Measurements from ENCODE around the gene SVIL.
"Not testable (repeated sequence)": the region's sequence is repeated elsewhere in the genome, so short reads cannot be mapped to it uniquely, and the experiment has no call there.

SVIL gene

DNA sequence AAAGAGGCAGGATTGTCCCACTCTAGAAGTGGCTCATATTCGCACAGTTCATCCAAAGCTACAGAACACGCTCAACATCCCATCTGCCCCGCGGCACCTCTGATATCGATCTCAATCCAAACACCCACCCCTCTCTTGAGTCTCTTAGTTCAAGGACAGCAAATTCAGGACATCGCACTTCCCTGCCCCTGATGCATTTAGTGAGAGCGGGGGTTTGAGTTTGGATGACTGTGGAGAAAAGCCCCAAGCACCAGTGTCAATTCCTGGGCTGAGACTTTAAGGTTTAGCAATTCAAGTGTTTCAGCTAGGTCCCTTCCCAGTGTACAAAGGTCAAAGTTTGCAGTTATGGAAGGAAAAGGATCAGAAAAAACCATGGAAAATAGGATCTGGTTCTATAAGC is 179.7 kb downstream of the SVIL start:
- no peak for DNase-seq (ENCODE audit: low read depth in 2 of 2)

DNA sequence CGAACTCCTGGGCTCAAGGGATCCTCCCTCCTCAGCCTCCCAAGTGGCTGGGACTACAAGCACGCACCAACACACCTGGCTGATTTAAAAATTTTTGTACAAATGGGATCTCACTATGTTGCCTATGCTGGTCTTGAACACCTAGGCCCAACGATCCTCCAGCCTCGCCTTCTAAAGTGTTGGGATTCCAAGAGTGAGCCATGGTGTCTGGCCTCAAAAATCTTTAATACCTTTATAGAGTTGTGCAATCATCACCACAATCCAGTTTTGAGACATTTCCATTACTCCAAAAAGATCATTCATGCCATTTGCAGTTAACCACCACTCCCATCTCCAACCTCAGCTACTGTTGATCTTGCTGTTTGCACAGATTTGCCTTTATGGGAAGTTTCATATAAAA is 180.5 kb downstream of the SVIL start:
- DNase-seq (ENCODE audit: low read depth in 2 of 2): no peak

DNA sequence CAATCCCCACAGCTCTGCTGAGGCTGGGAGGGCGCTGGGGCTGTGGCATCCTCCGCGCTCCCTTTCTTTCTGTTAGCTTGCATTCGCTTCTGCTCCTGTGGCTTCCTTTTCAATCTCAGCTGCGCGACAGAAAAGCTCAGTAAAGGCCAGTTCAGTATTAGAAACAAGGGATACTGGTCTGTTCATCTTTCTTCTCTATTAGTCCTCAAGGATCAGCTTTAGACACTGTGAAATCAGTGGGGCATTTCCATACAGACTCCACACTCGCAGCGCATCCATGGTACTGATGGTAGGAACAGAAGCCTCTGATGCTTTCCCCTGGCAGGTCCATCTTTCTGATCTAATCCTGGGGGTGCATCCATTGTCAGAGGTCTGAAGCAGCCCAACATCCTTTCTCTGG is 182.2 kb downstream of the SVIL start:
- DNase-seq (ENCODE audit: low read depth in 2 of 2): no peak

DNA sequence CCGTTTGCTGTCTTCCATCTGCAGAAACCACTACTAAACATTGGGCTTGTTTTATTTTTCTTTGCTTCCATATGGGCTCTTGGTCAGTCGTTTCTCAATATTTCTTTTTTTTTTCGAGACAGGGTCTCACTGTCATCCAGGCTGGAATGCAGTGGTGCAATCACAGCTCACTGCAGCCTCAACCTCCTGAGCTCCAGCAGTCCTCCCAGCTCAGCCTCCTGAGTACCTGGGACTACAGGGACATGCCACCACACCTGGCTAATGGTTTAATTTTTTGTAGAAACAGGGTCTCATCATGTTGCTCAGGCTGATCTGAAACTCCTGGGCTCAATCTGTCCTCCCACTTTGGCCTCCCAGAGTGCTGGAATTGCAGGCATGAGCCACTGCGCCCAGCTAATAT is 182.8 kb downstream of the SVIL start:
- DNase-seq (ENCODE audit: low read depth in 2 of 2): no peak

DNA sequence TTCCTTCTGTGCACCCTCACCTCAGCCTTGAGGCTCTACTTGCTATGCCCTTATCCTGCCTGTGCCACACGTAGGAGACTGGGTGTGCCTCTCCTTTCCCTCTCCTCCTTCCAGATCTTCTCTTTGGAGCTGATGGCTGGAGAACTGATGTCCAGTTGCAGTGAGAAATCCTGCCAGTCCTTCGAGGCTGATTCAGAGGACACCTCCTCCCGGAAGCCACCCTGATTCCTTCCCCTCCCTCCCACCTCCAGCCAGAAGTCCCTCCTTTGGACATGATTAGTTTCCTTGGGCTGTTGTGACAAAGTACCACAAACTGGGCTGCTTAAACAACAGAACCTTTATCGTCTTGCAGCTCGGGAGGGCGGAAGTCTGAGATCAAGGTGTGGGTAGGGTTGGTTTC is 184.4 kb downstream of the SVIL start:
- no peak for DNase-seq (ENCODE audit: low read depth in 2 of 2)

DNA sequence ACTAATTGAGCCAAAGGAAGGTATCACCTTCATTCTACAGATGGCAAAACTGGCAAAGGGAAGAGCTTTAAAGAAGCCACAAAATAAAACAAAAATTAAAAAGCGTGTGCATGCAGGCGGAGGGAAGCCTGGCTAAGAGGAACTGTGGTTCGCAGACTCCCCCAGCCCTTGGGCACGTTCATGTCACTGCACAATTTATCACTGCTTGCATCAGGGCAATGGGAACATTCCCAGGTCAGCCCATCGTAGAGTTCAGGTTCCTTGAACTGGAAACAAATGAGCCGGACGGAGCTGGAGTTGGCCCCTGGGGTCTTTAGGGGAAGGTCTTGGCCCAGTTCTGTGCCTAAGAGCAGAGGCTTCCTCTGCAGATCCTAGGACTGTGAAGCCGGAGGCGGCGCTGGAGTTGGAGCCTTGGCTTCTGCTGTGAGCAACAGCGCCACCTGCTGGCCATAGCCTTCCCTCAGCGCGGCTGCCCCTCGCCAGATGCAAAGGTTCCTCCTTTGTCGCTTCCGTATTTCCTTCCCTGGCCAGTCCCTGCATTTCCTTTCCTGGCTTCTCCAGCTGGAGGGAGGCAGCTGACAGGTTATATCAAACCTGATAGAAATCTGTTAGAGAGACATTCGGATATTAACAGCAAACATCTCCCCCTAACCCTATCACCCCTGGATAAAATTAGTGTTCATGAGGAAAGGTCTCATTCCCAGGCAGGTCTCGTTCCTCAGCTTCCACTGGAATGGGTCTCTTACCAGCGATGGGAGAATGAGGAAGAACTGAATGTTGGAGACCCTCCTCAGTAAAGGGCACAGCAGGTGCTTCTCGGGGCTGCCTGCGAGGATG is 185.8 kb downstream of the SVIL start:
- peak; percentile 48 to 62 for DNase-seq (ENCODE audit: low read depth in 2 of 2)

DNA sequence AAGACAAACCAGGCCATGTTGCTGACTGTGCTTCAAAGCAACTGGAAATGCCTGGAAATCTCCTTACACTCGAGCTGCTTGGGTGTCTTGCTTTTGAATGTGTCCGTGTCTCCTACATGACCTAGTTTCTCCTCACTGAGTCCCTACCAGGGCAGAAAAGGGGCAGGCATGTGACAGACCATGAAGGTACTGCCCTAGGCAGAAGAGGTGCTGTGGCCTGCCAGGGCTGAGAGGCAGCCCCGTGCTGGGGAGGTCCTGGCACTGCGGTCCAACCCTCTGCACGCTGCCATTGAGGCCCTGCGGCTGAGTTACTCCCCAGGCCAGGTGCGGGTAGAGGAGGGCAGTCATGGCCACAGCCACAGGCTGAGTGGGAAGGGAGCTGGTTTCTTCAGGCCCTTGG is 186.6 kb downstream of the SVIL start:
- no peak for DNase-seq (ENCODE audit: low read depth in 2 of 2)

DNA sequence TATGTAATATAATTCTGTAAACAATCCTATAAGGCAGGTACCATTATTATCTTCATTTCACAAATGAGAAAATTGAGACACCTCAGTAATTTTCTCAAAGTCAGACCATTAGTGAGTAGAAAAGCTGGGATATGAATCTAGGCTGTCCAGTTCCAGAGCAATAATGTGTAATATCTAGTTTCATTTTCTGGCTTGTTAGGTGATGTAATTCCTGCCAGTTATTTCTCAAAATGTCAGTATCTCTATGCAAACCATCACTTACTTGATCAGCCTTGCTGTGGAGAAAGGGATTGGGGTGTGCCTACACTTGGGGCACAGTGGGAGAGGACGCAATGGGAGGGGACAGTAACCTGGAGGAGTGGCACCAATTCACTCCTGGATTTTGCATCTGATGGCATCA is 188.4 kb downstream of the SVIL start:
- no peak for DNase-seq (ENCODE audit: low read depth in 2 of 2)

DNA sequence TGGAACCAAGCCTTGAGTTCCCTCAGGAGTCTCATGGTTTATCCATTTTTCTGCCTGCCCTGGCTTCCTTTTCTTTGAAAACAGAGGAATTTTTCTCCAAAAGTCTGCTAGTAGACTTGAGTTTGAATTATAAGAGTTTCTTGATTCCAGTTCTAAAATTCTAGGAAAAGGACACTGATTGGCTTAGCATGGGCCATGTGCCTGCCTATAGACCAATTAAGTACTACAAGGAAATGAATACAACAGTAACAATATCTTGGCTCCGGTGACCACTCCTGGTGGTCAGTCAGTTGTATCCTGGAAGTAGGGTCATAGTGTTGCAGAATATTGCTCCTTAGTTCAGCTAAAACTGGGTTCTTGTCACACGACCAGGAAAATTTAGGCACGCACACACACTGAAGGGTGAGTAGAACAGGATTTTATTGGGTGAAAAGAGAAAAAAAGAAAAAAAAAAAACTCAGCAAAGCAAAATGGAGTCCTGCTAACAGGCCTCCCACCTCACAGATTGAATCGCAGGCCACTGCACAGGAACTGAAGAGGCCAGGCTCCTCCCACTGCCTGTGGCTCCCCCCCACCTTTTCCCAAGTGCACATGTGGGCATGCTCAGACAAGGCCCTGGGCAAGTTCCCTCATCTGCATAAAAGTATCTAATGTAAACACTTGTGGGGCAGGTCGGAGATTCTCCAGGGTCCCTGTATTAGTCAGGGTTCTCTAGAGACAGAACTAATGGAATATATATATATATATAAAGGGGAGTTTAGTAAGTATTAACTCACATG is 190.8 kb downstream of the SVIL start:
- no peak for DNase-seq (ENCODE audit: low read depth in 2 of 2)

DNA sequence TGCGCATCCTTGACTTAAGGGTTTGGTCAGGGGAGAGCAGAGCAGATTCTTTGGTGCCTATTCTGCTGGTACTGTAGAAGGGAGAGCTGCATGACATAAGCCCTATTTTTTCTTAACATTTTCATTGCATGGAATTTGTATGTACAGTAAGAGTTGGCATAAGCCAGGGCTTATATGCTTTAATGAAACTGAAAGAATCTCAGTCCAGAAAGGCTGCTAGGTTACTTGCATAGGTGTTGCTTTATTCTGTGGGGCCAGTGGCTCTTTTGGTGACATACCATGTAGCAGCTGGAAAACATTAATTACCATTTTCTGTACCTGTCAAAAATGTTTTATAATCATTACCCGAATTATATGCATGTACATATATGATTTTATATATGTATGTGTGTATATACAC is 193.8 kb downstream of the SVIL start:
- no peak for DNase-seq (ENCODE audit: low read depth in 2 of 2)

DNA sequence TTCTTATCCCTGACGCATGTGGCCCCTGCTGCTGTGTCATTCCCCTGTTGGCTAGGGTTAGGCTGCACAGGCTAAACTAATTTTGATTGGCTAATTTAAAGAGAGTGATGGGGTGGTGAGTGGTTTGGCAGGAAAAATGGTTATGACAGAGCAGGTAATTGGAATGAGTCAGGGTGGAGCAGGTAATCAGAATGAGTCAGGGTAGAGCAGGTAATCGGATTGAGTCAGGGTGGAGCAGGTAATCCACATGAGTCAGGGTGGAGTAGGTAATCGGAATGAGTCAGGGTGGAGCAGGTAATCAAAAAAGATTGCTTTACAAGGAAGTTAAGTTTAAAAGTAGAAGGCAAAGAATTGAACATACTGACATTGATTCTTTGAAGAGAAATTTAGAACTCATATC is 195.8 kb downstream of the SVIL start:
- not testable (repeated sequence) for DNase-seq (ENCODE audit: low read depth in 2 of 2)

DNA sequence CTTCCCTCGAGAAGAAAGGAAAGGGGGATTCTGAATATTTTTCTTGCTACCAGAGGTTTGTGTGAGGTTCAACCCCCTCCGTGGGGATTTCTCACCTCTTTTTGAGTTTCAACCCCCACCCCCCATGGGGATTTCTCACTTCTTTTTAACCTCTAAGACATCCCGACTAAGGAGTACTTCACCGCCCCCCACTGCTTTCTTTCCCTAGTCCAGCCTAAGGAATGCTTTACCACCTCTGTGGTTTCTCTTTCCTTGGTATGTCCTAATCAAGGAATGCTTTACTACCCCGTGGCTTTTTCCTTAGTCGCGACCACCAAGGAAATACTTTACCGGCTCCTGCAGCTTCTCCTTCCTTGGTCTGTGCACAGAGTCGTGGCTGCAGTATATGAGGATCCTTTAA is 196.5 kb downstream of the SVIL start:
- DNase-seq (ENCODE audit: low read depth in 2 of 2): no peak

DNA sequence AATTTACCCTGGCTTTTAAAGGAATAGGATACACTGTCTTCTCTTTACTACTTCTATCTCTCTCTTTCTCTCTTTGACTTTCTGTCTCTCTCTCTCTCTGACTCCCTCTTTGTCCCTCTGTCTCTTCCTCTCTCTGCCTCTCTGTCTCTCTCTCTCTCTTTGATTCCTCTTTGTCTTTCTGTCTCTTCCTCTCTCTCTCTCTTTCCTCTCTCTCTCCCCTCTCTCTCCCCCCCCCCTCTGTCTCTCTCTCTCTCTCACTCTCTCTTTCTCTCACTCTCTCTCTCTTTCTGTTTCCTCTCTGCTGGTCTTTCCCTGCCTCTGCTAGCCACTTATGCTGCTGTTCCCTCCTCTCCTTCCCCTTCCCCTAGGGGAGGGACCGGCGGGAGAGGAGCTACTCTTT is 196.9 kb downstream of the SVIL start:
- DNase-seq (ENCODE audit: low read depth in 2 of 2): no peak

DNA sequence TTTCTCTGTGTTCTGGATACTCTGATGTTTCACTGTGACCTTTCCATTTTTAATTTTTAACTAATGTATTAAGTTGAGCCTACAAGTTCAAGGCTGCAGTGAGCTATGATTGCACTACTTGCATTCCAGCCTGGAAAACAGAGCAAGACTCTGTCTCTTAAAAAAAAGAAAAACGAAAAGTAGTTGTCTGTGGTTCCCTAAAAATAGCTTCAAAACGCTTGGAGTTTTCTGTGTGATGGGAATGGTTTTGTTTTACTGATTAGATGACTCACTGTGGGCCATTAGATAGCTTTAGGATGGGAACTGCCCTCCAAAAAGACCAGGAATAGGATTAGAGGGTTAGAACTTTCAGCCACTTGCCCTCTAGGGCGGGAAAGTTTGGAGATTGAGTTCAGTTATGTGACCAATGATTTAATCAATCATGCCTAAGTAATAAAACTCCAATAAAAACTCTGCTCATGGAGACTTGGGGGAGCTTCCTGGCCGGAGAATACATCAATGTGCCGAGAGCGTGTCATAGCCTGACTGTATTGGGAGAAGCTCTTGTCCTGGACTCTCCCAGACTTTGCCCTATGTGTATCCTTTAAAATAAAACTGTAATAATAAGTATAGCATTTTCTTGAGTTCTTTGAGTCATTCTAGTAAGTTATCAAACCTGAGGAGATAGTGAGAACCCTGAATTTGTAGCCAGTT is 198.8 kb downstream of the SVIL start:
- DNase-seq (ENCODE audit: low read depth in 2 of 2): no peak

DNA sequence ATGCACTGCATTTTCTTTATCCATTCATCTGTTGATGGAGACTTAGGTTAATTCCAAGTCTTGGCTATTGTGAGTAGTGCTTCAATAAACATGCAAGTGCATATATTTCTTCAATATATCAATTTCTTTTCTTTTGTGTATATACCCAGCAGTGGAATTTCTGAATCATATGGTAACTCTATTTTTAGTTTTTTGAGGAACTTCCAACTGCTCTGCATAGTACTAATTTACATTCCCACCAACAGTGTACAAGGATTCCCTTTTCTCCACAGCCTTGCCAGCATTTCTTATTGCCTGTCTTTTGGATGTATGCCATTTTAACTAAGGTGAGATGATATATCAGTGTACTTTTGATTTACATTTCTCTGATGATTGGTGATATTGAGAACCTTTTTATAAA is 200.7 kb downstream of the SVIL start:
- DNase-seq (ENCODE audit: low read depth in 2 of 2): no peak

DNA sequence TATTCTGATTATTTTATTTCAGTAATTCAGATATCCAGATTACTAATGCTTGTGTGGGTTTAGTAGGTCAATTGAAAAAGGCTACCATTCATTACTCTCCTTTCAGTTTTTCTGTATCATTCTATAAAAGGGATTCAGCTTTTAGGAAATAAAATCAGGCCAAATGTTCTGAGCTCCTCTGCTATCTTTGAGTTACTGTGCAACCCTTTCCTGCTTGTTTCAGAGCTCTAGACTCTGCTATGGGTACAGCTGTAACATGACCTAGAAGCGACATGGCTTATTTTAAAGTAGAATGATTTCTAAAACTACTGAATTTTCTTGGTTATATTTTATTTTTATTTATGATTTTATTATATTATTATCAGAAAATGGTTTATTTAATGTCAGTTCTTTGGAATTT is 203.1 kb downstream of the SVIL start:
- no peak for DNase-seq (ENCODE audit: low read depth in 2 of 2)

DNA sequence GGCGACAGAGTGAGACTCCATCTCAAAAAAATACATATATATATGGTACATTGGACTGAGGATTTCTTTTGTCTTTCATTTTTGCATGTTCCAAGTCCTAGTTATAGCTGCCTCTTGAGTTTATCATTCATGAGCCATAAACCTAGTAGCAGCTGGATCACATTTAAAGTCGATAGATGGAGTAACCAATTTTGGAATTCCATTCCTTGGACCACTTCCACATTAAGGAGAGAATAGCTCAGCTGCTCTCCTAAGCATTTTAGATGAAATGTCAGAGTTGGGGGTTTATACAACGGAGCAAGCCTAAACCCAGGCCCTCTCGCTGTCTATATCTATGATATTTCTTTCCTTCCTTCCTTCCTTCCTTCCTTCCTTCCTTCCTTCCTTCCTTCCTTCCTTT is 204.7 kb downstream of the SVIL start:
- DNase-seq (ENCODE audit: low read depth in 2 of 2): no peak

DNA sequence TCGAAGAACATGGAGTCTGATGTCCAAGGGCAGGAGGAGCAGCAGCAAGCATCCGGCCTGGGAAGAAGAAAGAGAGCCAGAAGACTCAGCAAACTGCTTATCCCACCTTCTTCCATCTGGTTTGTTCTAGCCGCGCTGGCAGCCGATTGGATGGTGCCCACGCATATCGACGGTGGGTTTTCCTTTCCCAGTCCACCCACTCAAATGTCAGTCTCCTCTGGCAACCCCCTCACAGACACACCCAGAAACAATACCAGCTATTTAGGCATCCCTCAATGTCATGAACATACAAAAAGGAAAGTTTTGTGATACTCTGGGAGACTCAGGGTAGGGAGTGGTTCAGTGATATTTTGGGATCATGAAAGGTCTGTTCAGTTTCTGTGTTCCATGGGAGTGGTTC is 206.3 kb downstream of the SVIL start:
- no peak for DNase-seq (ENCODE audit: low read depth in 2 of 2)

DNA sequence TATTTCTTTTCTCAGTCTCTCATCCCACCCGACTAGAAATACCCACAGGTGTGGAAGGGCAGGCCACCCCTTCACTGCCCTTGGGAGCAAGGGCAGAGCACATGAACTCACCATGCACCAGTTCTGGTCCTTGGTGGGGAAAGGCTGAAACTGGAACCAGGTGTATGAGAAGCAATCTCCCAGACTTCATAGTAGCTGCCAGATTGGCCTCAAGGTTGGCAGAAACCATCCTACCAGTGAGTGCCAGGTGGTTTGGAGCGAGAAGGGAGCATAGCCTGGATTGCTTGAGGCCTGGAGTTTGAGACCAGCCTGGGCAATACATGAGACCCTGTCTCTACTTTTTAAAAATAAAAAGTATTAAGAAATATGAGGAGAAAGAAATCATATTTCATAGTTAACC is 207.1 kb downstream of the SVIL start:
- no peak for DNase-seq (ENCODE audit: low read depth in 2 of 2)

DNA sequence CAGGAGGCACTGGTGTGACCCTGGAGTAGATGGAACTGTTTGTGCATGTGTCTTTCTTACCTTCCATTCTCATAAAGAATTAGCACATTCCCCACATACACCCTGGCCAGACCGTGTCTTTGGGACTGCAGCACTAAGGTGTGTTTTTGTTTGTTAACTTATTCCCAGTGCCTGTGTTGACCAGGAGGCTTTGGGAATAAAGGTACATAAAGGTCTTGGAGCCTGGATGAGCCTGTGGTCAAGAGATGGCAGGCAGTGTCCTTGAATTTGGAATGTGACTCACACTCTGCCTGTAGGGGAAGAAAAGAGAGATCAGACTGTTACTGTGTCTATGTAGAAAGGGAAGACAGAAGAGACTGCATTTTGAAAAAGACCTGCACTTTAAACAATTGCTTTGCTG is 208.4 kb downstream of the SVIL start:
- no peak for DNase-seq (ENCODE audit: low read depth in 2 of 2)

DNA sequence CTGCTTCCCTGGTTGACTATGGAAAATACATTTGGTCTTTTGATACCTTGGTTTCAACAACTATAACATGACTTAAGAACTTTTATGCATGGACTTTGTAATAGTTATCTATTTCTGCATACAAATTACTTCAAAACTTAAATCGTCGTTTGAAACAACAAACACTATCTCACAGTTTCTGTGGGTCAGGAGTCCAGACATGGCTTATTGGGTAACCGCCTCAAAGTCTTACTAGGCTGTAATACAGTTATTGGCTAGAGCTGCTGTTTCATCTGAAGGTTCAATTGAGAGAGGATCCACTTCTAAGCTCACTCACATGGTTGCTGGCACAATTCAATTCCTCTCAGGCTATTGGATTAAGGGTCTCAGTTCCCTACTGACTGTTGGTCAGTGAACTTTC is 210.8 kb downstream of the SVIL start:
- no peak for DNase-seq (ENCODE audit: low read depth in 2 of 2)

DNA sequence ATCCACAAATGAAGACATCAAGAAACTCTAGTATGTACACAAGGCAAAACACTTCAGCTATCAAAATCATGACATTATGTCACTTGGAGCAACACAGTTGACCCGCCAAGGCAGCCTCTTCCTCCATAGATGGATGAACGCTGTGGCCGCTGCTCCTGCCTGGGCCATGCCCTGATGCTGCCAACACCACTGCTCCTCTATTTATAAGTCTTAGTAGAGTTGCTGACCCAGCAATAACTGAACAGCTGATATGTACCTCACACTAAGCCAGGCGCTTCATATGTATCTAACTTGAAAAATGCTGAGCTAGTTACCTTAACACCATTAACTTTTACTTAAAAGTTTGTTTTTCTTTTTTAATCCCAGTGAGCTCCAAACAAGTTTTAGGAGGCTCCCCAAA is 214.0 kb downstream of the SVIL start:
- no peak for DNase-seq (ENCODE audit: low read depth in 2 of 2)

DNA sequence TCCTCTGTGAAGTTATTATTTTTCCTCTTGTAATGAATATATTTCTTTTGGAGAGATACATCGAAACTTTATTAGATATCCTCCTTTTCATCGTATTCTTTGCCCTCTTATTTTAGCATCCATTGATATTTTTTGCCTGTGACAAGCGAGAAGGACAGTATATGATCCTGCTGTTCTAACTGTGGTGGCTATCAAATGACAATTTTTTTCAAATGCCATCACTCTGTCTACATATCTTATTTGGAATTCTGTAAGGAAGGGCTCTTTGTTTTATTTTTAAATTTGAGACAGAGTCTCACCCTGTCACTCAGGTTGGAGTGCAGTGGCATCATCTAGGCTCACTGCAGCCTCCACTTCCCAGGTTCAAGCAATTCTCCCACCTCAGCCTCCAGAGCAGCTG is 217.4 kb downstream of the SVIL start:
- DNase-seq (ENCODE audit: low read depth in 2 of 2): no peak
